GM18951 (cell line): Measurements from ENCODE around the gene ICAM2.

Experiments used
- POLR2A ChIP-seq: IDR thresholded peaks from 4 replicates; pipeline ENCODE4 v1.6.1; 2011; ENCODE audit warnings: mild to moderate bottlenecking; ENCODE audit not compliant: insufficient read length, insufficient read depth; ENCODE audit errors: extremely low read depth
- in situ Hi-C: fragments of 300-500 bp; cut with MboI; formaldehyde crosslinking; loops from one replicate; pipeline ENCODE4 v1.12.0; 2022; ENCODE audit warnings: low sequenced_read_pairs, mixed read lengths, inconsistent platforms; ENCODE audit not compliant: unreplicated experiment

The ICAM2 gene

DNA sequence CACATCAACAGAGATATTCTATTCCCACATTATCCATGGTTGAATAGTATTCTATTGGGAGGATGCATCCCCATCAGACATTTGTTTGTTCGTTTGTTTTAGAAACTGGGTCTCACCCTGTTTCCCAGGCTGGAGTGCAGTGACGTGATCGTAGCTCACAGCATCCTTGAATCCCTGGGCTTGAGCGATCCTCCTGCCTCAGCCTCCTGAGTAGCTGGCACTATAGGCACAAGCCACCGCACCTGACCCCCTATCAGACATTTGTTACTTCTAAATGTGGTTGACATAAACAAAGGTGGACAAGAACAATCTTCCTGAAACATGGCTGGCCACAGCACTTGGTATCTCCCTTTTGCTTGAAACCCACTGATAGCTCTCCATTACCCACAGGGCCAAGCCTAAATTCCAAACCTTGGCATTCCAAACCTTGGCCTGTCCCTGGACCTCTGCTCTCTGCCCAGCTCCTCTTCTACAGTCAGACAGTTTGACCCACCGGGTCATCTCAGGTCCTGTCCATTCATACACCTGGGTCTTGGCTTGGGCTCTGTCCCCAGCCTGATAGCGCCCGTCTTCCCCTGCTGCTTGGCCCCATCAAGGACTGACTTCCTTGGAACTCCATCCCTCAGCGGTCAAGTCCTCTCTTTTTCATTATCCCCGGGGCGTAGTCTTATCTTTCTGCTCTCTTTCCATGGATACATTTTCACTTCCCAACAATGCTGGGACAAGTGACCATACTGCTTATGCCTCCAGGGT, 23.8 kb downstream of the ICAM2 start:
- in situ Hi-C loops = no loop called here
- TF ChIP-seq POLR2A = no peak

- in situ Hi-C loops = no loop called here
- no peak for TF ChIP-seq POLR2A
Observed at GRCh38 chr17:63995626-63996025, 24.8 kb downstream of the ICAM2 start.

GRCh38 chr17:63993368-63993985, 27.0 kb downstream of the ICAM2 start:
- in situ Hi-C loops = no loop called here
- no peak for TF ChIP-seq POLR2A

GRCh38 chr17:63991611-63992010, 28.8 kb downstream of the ICAM2 start:
- no peak for TF ChIP-seq POLR2A
- in situ Hi-C loops = no loop called here

DNA sequence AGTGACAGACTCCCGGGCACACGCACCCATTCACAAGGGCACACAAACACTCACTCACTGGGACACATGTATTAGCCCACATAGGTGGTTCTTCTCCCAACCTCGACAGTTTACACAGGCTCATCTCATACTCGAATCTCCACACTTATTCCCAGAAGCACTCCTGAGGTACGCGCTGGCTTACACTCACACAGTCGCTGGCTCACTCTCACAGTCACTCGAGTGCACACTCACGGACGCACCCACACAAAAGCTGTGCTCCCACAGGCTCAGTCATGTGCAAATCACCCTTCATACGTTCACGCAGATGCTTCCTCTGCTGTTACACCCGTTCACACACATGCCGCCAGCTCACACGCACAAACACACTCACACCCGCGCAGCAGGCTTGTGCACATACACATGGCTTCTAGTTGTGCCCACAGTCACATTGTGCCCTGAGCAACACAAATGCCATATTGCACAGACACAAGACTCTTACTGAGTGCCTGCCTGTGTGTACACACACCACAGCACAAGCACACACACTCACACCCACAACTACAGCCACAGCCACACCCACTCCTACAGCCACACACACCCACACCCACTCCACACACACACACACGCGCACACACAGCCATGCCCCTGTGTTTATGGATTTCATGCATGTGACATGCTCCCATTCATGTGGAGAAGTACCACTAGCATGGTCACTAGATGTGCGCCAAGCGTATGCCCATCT, 30.6 kb downstream of the ICAM2 start:
- no peak for TF ChIP-seq POLR2A
- in situ Hi-C loops = no loop called here

GRCh38 chr17:63988741-63989621, 31.5 kb downstream of the ICAM2 start:
- TF ChIP-seq POLR2A = no peak
- in situ Hi-C loops = no loop called here

GRCh38 chr17:63988127-63988478, 32.3 kb downstream of the ICAM2 start:
- in situ Hi-C loops = no loop called here
- TF ChIP-seq POLR2A = no peak

- in situ Hi-C loops = no loop called here
Observed at GRCh38 chr17:63987221-63988126, 33.0 kb downstream of the ICAM2 start.

GRCh38 chr17:63986821-63987220, 33.6 kb downstream of the ICAM2 start:
- TF ChIP-seq POLR2A = no peak
- in situ Hi-C loops = no loop called here

More at GRCh38 chr17:63987221-63988126, 33.0 kb downstream of the ICAM2 start:
- TF ChIP-seq POLR2A = no peak

- TF ChIP-seq POLR2A = no peak
- in situ Hi-C loops = no loop called here
Observed at GRCh38 chr17:63985387-63986140, 34.9 kb downstream of the ICAM2 start.

- in situ Hi-C loops = no loop called here
- TF ChIP-seq POLR2A = no peak
Observed at GRCh38 chr17:63984651-63985386, 35.6 kb downstream of the ICAM2 start.
